ENCODE data around the gene ZNRF2. TPM values are rescaled to one million over a fixed set of nuclear protein-coding genes. Genes with fewer than 3 reads are reported as not detected.

Gene ZNRF2
- total RNA-seq, 1 donor from 2014 or later = 12.5 TPM

DNA sequence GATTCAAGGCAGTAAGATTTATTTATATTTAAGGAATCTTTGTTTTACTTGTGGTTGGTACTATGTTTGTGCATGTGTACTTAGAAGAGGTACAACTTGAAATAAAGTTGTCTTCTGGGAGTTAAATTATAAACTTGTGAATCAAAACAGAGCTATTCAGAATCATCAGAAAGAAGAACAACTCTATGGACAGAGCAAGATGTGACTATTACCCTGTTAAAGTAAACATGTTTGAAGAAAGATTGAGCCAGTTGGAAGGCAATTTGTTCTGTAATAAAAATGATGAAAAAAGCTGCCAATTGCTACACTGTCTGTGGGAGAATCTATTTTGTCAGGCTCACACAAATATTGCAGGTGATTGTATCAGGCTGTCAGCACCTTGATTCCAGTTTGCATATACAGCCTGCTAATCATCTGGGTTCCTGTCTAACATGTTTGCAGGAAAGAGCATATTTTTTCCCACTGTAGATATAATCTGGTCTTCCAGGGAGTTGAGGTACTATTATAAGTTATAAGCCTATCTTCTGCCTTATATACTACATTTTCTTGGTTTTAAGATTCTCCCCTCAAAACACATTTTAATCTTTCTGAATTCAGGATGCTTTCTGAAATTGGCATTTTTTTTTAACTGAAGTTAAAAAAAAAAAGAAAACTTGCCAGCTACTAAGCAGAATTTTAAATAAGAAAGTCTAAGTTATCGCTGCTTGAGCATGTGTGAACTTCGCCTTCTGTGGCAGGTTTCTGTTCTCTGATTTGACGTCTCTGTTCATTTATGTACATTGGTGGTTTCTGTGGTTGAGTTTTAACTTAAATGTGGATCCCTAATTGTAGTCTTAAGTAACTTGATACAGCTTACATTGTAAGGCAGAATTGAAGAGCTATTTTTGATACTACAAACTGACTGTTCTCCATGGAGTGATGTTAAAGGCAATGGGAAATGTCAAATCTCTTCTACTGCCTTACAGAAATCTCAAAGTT, 46.0 kb downstream of the ZNRF2 start:
- H3K36me3 Mint-ChIP-seq = peaks cover 17% of the 10 kb centered on the region
- no peak overlapping the region for H3K4me3 Mint-ChIP-seq
- no peak for DNase-seq (ENCODE audit: low spot score in 2 of 2, unreplicated experiment in 2 of 2)
- TF ChIP-seq, protein P1, sequence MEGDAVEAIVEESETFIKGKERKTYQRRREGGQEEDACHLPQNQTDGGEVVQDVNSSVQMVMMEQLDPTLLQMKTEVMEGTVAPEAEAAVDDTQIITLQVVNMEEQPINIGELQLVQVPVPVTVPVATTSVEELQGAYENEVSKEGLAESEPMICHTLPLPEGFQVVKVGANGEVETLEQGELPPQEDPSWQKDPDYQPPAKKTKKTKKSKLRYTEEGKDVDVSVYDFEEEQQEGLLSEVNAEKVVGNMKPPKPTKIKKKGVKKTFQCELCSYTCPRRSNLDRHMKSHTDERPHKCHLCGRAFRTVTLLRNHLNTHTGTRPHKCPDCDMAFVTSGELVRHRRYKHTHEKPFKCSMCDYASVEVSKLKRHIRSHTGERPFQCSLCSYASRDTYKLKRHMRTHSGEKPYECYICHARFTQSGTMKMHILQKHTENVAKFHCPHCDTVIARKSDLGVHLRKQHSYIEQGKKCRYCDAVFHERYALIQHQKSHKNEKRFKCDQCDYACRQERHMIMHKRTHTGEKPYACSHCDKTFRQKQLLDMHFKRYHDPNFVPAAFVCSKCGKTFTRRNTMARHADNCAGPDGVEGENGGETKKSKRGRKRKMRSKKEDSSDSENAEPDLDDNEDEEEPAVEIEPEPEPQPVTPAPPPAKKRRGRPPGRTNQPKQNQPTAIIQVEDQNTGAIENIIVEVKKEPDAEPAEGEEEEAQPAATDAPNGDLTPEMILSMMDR (IDR thresholded peaks at IDR 0.05; ENCODE audit: unreplicated experiment) = no peak
- no peaks in the 10 kb centered on the region for H3K27me3 Mint-ChIP-seq (ENCODE audit: low read depth)
- peaks cover 15% of the 10 kb centered on the region for H3K4me1 Mint-ChIP-seq
- no peak overlapping the region for H3K27ac Mint-ChIP-seq
- peaks cover 19% of the 10 kb centered on the region for H3K9me3 Mint-ChIP-seq

DNA sequence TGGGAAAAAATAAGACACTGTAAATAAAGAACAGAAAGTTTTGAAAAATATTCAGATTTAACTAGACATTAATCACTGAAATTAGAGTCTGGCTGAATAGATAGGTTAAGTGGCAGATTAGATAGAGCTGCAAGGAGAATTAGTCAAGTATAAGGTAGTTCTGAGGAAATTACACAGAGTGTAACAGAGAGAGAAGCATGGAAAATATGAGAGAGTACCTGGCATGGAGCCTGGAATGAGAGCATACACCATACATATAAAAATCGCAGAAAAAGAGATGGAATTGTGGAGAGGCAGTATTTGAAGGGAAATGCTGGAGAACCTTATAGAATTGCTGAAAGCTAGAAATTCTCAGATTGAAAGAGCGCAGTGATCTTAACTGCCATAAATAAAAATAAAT, 46.9 kb downstream of the ZNRF2 start:
- no peak overlapping the region for H3K27ac Mint-ChIP-seq
- TF ChIP-seq, protein P1 (IDR thresholded peaks at IDR 0.05; ENCODE audit: unreplicated experiment) = no peak
- peaks cover 17% of the 10 kb centered on the region for H3K9me3 Mint-ChIP-seq
- H3K36me3 Mint-ChIP-seq = peaks cover 14% of the 10 kb centered on the region
- peaks cover 19% of the 10 kb centered on the region for H3K4me1 Mint-ChIP-seq
- H3K4me3 Mint-ChIP-seq = no peak overlapping the region
- H3K27me3 Mint-ChIP-seq (ENCODE audit: low read depth) = no peaks in the 10 kb centered on the region
- DNase-seq (ENCODE audit: low spot score in 2 of 2, unreplicated experiment in 2 of 2) = no peak

DNA sequence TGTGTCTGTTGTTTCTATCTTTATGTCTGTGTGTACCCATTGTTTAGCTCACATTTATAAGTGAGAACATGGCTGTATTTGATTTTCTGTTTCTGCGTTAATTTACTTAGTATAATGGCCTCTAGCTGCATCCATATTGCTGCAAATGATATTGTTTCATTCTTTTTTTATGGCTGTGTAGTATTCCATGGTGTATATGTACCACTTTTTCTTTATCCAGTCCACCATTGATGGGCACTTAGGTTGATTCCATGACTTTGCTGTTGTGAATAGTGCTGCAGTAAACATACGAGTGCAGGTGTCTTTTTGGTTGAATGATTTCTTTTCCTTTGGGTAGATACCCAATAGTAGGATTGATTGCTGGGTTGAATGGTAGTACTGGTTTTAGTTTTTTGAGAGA, 48.2 kb downstream of the ZNRF2 start:
- TF ChIP-seq, protein P1 (IDR thresholded peaks at IDR 0.05; ENCODE audit: unreplicated experiment) = no peak
- H3K4me3 Mint-ChIP-seq = no peak overlapping the region
- H3K9me3 Mint-ChIP-seq = peaks cover 11% of the 10 kb centered on the region
- H3K27me3 Mint-ChIP-seq (ENCODE audit: low read depth) = no peaks in the 10 kb centered on the region
- no peak for DNase-seq (ENCODE audit: low spot score in 2 of 2, unreplicated experiment in 2 of 2)
- peaks cover 19% of the 10 kb centered on the region for H3K4me1 Mint-ChIP-seq
- H3K36me3 Mint-ChIP-seq = peaks cover 8% of the 10 kb centered on the region
- no peak overlapping the region for H3K27ac Mint-ChIP-seq

DNA sequence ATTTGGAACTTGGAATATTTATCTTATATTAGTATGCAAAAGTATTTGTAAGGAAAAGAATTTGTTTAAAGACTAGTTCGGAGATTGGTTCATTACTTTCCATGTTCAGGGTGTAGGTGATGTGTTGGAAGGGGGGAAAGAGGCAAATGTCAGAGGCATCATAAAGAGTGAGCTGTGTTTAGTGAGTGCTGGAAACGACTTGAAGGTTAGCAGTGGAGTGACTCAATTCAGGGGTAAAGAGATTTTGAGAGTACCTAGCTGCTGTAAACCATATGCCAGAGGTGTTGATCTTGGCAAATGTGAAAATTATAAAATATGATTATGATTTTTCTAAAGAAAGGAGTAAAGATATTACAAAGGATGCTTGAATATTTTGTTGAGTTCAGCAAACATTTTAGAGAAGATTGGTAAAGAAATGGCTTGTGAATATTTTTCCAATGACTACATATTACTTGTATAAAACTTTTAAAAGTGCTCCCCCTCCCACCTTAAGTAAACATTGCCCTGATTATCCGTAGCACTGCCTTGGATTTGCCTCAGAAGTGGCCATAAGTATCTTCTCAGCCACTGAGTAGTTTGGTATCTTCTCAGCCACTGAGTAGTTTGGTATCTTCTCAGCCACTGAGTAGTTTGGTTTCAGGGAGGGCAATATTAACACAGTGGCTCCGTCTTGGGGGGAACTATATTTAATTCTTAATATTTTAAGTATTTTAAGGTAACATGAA, 51.5 kb downstream of the ZNRF2 start:
- TF ChIP-seq, protein P1 (IDR thresholded peaks at IDR 0.05; ENCODE audit: unreplicated experiment) = no peak
- no peak overlapping the region for H3K4me3 Mint-ChIP-seq
- H3K27ac Mint-ChIP-seq = no peak overlapping the region
- DNase-seq (ENCODE audit: low spot score in 2 of 2, unreplicated experiment in 2 of 2) = no peak
- H3K4me1 Mint-ChIP-seq = peaks cover 4% of the 10 kb centered on the region
- no peaks in the 10 kb centered on the region for H3K27me3 Mint-ChIP-seq (ENCODE audit: low read depth)
- H3K9me3 Mint-ChIP-seq = peaks cover 33% of the 10 kb centered on the region
- peaks cover 15% of the 10 kb centered on the region for H3K36me3 Mint-ChIP-seq

DNA sequence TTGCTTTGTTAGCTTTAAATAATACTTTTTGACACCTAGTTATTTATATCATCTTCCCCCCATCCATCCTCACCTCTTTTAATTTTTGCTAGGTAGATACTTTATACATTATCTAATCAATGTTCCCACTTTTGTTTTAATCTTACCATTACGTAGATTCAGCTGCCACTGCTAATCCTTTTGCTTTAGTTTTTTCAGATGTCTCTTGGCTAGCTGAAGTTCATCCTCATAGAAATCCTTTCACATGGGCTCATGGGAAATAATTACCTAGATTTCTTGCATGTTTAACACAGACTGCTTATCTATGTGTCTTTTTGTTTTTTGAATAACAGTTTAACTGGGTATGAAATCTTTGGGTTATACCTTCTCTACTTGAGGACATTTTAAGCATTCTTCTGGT, 60.1 kb downstream of the ZNRF2 start:
- no peak overlapping the region for H3K27ac Mint-ChIP-seq

More for the DNA sequence above, 60.1 kb downstream of the ZNRF2 start:
- peaks cover 14% of the 10 kb centered on the region for H3K4me1 Mint-ChIP-seq
- no peak for DNase-seq (ENCODE audit: low spot score in 2 of 2, unreplicated experiment in 2 of 2)
- peaks cover 40% of the 10 kb centered on the region for H3K9me3 Mint-ChIP-seq
- no peak overlapping the region for H3K4me3 Mint-ChIP-seq
- peaks cover 17% of the 10 kb centered on the region for H3K36me3 Mint-ChIP-seq
- TF ChIP-seq, protein P1 (IDR thresholded peaks at IDR 0.05; ENCODE audit: unreplicated experiment) = no peak
- no peaks in the 10 kb centered on the region for H3K27me3 Mint-ChIP-seq (ENCODE audit: low read depth)
